Parathyroid adenoma (tissue), 2 donors: ENCODE results near the gene CACNA1B.

Experiments
- H2AFZ ChIP-seq: fragments of 300-600 bp; sonication (generic); one replicate; pipeline ENCODE4 v1.7.0; 2017; ENCODE audit warnings: antibody characterized with exemption, mild to moderate bottlenecking
- H3K27ac ChIP-seq: fragments of 300-600 bp; sonication (generic); one replicate; pipeline ENCODE4 v1.7.0; 2017
- H3K27me3 ChIP-seq: fragments of 300-600 bp; sonication (generic); one replicate; pipeline ENCODE4 v1.7.0; 2017; ENCODE audit warnings: low read length; ENCODE audit not compliant: control insufficient read depth, insufficient read depth
- H3K36me3 ChIP-seq: fragments of 300-600 bp; sonication (generic); one replicate; pipeline ENCODE4 v1.7.0; 2017; ENCODE audit warnings: low read length; ENCODE audit not compliant: control insufficient read depth, insufficient read depth
- H3K4me1 ChIP-seq: fragments of 300-600 bp; sonication (generic); one replicate; pipeline ENCODE4 v1.7.0; 2017; ENCODE audit warnings: control low read depth
- H3K4me2 ChIP-seq: fragments of 300-600 bp; sonication (generic); one replicate; pipeline ENCODE4 v1.7.0; 2017; ENCODE audit warnings: low read length
- H3K4me3 ChIP-seq: fragments of 300-600 bp; sonication (generic); one replicate; pipeline ENCODE4 v1.7.0; 2017; ENCODE audit warnings: low read depth, low read length
- H3K79me2 ChIP-seq: fragments of 300-600 bp; sonication (generic); one replicate; pipeline ENCODE4 v1.7.0; 2017; ENCODE audit warnings: control low read depth
- H3K9ac ChIP-seq: fragments of 300-600 bp; sonication (generic); one replicate; pipeline ENCODE4 v1.7.0; 2017; ENCODE audit warnings: mild to moderate bottlenecking
- H3K9me3 ChIP-seq: fragments of 300-600 bp; sonication (generic); one replicate; pipeline ENCODE4 v1.7.0; 2017; ENCODE audit warnings: low read length; ENCODE audit not compliant: control insufficient read depth
- TF ChIP-seq, protein P1 (sequence below): fragments of 300-600 bp; sonication (generic); IDR thresholded peaks from one replicate; pipeline ENCODE4 v1.7.0; 2017; ENCODE audit warnings: antibody characterized with exemption, mild to moderate bottlenecking
- donor health status: primary hyperparathyroidism.

CACNA1B gene

GRCh38 chr9:137851516-137852267 is 25.9 kb upstream of the CACNA1B start:
- H3K4me3 ChIP-seq = no peak overlapping the region
- H3K9me3 ChIP-seq = no peaks in the 10 kb centered on the region
- no peaks in the 10 kb centered on the region for H3K4me1 ChIP-seq
- no peaks in the 10 kb centered on the region for H3K36me3 ChIP-seq
- H3K79me2 ChIP-seq = no peaks in the 10 kb centered on the region
- peak overlapping the region; percentile 28 for H3K4me2 ChIP-seq
- H2AFZ ChIP-seq = no peak overlapping the region
- H3K27me3 ChIP-seq = no peaks in the 10 kb centered on the region
- H3K27ac ChIP-seq = no peak overlapping the region
- no peak overlapping the region for H3K9ac ChIP-seq
- TF ChIP-seq, protein P1, sequence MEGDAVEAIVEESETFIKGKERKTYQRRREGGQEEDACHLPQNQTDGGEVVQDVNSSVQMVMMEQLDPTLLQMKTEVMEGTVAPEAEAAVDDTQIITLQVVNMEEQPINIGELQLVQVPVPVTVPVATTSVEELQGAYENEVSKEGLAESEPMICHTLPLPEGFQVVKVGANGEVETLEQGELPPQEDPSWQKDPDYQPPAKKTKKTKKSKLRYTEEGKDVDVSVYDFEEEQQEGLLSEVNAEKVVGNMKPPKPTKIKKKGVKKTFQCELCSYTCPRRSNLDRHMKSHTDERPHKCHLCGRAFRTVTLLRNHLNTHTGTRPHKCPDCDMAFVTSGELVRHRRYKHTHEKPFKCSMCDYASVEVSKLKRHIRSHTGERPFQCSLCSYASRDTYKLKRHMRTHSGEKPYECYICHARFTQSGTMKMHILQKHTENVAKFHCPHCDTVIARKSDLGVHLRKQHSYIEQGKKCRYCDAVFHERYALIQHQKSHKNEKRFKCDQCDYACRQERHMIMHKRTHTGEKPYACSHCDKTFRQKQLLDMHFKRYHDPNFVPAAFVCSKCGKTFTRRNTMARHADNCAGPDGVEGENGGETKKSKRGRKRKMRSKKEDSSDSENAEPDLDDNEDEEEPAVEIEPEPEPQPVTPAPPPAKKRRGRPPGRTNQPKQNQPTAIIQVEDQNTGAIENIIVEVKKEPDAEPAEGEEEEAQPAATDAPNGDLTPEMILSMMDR = no peak

DNA sequence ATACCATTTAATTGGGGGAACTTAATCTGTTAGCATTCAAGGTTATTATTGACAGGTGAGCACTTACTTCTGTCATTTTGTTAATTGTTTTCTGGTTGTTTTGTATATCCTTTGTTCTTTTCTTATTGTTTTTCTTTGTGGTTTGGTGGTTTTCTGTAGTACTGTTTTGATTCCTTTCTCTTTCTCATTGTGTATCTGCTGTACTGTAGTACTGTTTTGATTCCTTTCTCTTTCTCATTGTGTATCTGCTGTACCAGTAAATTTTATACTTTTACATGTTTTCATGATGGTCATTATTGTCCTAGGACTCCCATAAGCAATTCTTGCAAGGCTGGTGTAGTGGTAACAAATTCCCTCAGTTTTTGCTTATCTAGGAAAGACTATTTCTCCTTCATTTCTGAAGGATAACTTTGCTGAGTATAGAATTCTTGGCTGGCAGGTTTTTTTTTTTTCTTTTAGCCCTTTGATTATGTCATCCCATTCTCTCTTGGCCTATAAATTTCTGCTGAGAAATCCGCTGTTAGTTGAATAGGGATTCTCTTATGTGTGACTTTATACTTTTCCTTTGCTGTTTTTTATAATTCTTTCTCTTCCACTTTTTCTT is 24.1 kb upstream of the CACNA1B start:
- no peaks in the 10 kb centered on the region for H3K4me1 ChIP-seq
- no peaks in the 10 kb centered on the region for H3K27me3 ChIP-seq
- no peaks in the 10 kb centered on the region for H3K9me3 ChIP-seq
- no peak overlapping the region for H3K27ac ChIP-seq
- no peaks in the 10 kb centered on the region for H3K36me3 ChIP-seq
- TF ChIP-seq, protein P1 = no peak
- H3K4me3 ChIP-seq = no peak overlapping the region
- H3K79me2 ChIP-seq = no peaks in the 10 kb centered on the region
- no peak overlapping the region for H3K4me2 ChIP-seq
- H2AFZ ChIP-seq = no peak overlapping the region
- no peak overlapping the region for H3K9ac ChIP-seq

DNA sequence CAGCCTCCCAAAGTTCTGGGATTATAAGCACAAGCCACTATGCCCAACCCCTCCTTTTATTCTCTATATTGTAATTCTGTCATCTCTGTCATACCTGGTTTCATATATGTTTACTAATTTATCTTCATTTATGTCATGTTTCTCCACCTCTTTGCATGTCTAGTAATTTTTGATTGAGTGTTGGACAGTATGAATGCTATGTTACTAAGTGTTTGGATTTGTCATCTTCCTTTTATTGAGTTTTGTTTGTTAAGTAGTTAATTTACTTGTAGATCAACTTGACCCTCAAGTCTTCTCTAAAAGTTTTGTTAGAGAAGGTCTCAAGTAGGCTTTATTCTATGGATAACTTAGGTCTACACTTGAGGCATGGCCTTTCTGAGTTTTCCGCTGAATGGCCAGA is 17.2 kb upstream of the CACNA1B start:
- Histone ChIP-seq H3K27me3 (no peaks in the 10 kb centered on the region), H3K36me3 (no peaks in the 10 kb centered on the region), H3K4me1 (no peaks in the 10 kb centered on the region), H3K4me2 (no peak overlapping the region), H3K4me3 (no peak overlapping the region), H3K79me2 (no peaks in the 10 kb centered on the region), H3K9me3 (no peaks in the 10 kb centered on the region), H3K27ac (no peak overlapping the region), H2AFZ (no peak overlapping the region), H3K9ac (no peak overlapping the region)
- TF ChIP-seq, protein P1 = no peak

DNA sequence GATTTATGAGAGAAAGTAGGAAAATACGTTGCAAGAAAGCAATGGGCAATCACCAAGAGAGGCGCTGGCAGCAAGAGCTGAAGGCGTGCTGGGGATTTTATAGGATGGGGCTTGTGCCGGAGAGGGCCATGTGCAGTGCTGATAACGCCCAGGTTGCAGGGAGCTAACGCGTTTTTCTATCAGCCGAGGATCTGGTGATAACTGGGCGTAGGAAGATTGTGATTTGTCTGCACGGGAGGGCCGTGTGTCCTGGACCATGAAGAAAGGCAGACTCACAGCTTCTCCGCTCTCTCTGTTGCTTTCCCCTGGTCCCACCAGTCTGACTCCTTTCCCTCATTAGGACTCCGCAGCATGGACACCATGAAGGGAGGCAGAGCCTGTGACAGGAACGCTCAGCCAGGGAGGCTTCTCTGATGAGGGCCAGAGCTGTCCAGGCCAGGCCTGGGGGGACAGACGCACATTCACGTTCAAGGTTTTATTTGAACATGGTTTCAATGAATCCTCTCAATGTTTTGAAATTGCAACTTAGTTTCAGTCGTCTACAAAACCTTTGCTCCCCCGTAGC is 11.9 kb upstream of the CACNA1B start:
- TF ChIP-seq, protein P1 = no peak
- H3K27me3 ChIP-seq = no peaks in the 10 kb centered on the region
- no peaks in the 10 kb centered on the region for H3K36me3 ChIP-seq
- no peaks in the 10 kb centered on the region for H3K9me3 ChIP-seq
- H3K79me2 ChIP-seq = no peaks in the 10 kb centered on the region
- H3K9ac ChIP-seq = no peak overlapping the region
- no peak overlapping the region for H3K4me3 ChIP-seq
- no peak overlapping the region for H3K4me2 ChIP-seq
- H3K4me1 ChIP-seq = no peaks in the 10 kb centered on the region
- H2AFZ ChIP-seq = no peak overlapping the region
- no peak overlapping the region for H3K27ac ChIP-seq
